HCT116 (cell line): Measurements from ENCODE around the gene CDH11. TPM values are rescaled to one million over a fixed set of nuclear protein-coding genes. Genes with fewer than 3 reads are reported as not detected.

Source experiments
- ATAC-seq: fragments of 200-7000 bp; cut with Tn5 transposase; 2 replicates; pipeline ENCODE4 v1.9.1; 2020; ENCODE audit warnings: mild to moderate bottlenecking, moderate library complexity
- BruUV-seq: library from RNA; stranded (reverse); fragments of 400-500 nt; replicated peaks from 2 replicates; lab custom pipeline; 2021; lab: Mats Ljungman, UMichigan
- CTCF ChIA-PET: fragments of 300-600 bp; sonication (Branson Sonifier 250); formaldehyde crosslinking; loops from one replicate; lab custom pipeline; 2021; ENCODE audit warnings: antibody characterized with exemption; lab: Charles Lee
- POLR2A ChIA-PET: fragments of 300-600, 350-600 bp; sonication (Branson Sonifier 250); formaldehyde crosslinking; loops from one replicate; lab custom pipeline; 2021; ENCODE audit warnings: antibody characterized with exemption; lab: Charles Lee
- RAD21 ChIA-PET, 2 experiments: fragments of 300-600 bp; sonication (Branson Sonifier 250); formaldehyde crosslinking; loops; one replicate each; lab custom pipeline; 2023; ENCODE audit warnings: low total read pairs in 2 of 2; ENCODE audit not compliant: uncharacterized antibody in 2 of 2, unreplicated experiment in 2 of 2, low non-redundant PET in 1 of 2; lab: Charles Lee
- DNase-seq: peaks from one replicate; pipeline ENCODE4 v3.0.0-alpha.2; 2010; ENCODE audit warnings: low read depth, low spot score
- H2AFZ ChIP-seq: fragments of 200-600 bp; shearing (Covaris generic), sonication (generic); 2 replicates; pipeline ENCODE4 v1.6.1; 2017; ENCODE audit warnings: low read depth, mixed run types, mixed read lengths, antibody characterized with exemption, low read length; ENCODE audit not compliant: poor library complexity, severe bottlenecking
- H3K27ac ChIP-seq: 2 replicates; pipeline ENCODE4 v1.5.1; 2012; ENCODE audit warnings: low read depth, low read length
- H3K27me3 ChIP-seq: fragments of 200-600 bp; sonication (generic); 2 replicates; pipeline ENCODE4 v1.6.1; 2016; ENCODE audit warnings: mixed run types, low read length, mixed read lengths; ENCODE audit not compliant: insufficient read depth
- H3K36me3 ChIP-seq, 2 experiments: fragments of 200-500 bp in 1 of 2; fragments of 200-600 bp in 1 of 2; sonication (Bioruptor generic) in 1 of 2; sonication (generic) in 1 of 2; 2 replicates each; pipeline versions ENCODE4 v1.5.1 to v1.6.1; 2014 to 2016; ENCODE audit warnings: low read length in 2 of 2, inconsistent platforms in 1 of 2, mixed read lengths in 1 of 2, mixed run types in 1 of 2; ENCODE audit not compliant: insufficient read depth in 2 of 2, control insufficient read depth in 1 of 2
- H3K4me1 ChIP-seq, 2 experiments: fragments of 200-600 bp in 1 of 2; sonication (generic) in 1 of 2; 2 replicates each; pipeline versions ENCODE4 v1.5.1 to v1.6.1; 2012 to 2017; ENCODE audit warnings: low read length in 2 of 2, inconsistent platforms in 1 of 2, mild to moderate bottlenecking in 1 of 2, mixed read lengths in 1 of 2, mixed run types in 1 of 2, moderate library complexity in 1 of 2; ENCODE audit not compliant: insufficient read depth in 2 of 2, control insufficient read depth in 1 of 2
- H3K4me2 ChIP-seq: fragments of 200-600 bp; sonication (generic); 2 replicates; pipeline ENCODE4 v1.6.1; 2017; ENCODE audit warnings: mixed run types, low read length, mixed read lengths
- H3K4me3 ChIP-seq, 2 experiments: fragments of 200-600 bp in 1 of 2; sonication (generic) in 1 of 2; replicated peaks in 1 of 2; 2 replicates each; pipeline ENCODE4 v1.5.1; 2011 to 2016; ENCODE audit warnings: low read length in 2 of 2, control low read depth in 1 of 2, low read depth in 1 of 2, mild to moderate bottlenecking in 1 of 2, mixed read lengths in 1 of 2, mixed run types in 1 of 2
- H3K79me2 ChIP-seq: fragments of 200-600 bp; sonication (generic); 2 replicates; pipeline ENCODE4 v1.6.1; 2017; ENCODE audit warnings: mild to moderate bottlenecking, mixed run types, low read length, moderate library complexity, mixed read lengths; ENCODE audit not compliant: insufficient read depth
- H3K9ac ChIP-seq: fragments of 200-600 bp; sonication (generic); 2 replicates; pipeline ENCODE4 v1.6.1; 2016; ENCODE audit warnings: low read length, mixed read lengths
- H3K9me2 ChIP-seq: fragments of 200-600 bp; sonication (generic), shearing (Covaris generic); 2 replicates; pipeline ENCODE4 v1.6.1; 2017; ENCODE audit warnings: mixed run types, mild to moderate bottlenecking, moderate library complexity; ENCODE audit not compliant: insufficient read depth
- H3K9me3 ChIP-seq, 2 experiments: fragments of 200-500 bp in 1 of 2; fragments of 200-600 bp in 1 of 2; sonication (Bioruptor generic) in 1 of 2; sonication (generic) in 1 of 2; 2 replicates each; pipeline ENCODE4 v1.6.1; 2014 to 2017; ENCODE audit warnings: low read length in 2 of 2, mixed read lengths in 2 of 2, inconsistent platforms in 1 of 2, low read depth in 1 of 2, mild to moderate bottlenecking in 1 of 2, mixed run types in 1 of 2, moderate library complexity in 1 of 2; ENCODE audit not compliant: control insufficient read depth in 1 of 2, insufficient read depth in 1 of 2
- H4K20me1 ChIP-seq: fragments of 200-600 bp; sonication (generic), shearing (Covaris generic); 2 replicates; pipeline ENCODE4 v1.6.1; 2017; ENCODE audit warnings: mixed run types, mild to moderate bottlenecking, moderate library complexity; ENCODE audit not compliant: insufficient read depth
- CEBPB ChIP-seq: IDR thresholded peaks from 2 replicates; pipeline ENCODE4 v1.6.1; 2012; ENCODE audit warnings: low read depth
- EGR1 ChIP-seq: IDR thresholded peaks from 2 replicates; pipeline ENCODE4 v1.6.1; 2012; ENCODE audit warnings: low read depth
- EZH2phosphoT487 ChIP-seq: fragments of 200-600 bp; IDR thresholded peaks from 2 replicates; pipeline ENCODE4 v1.6.1; 2018; ENCODE audit warnings: antibody characterized with exemption, borderline replicate concordance
- MAX ChIP-seq: IDR thresholded peaks from 2 replicates; pipeline ENCODE4 v1.6.1; 2012
- POLR2A ChIP-seq: IDR thresholded peaks from 2 replicates; pipeline ENCODE4 v1.7.0; 2011; ENCODE audit warnings: borderline replicate concordance; ENCODE audit not compliant: insufficient read depth, insufficient read length; ENCODE audit errors: extremely low read depth
- POLR2AphosphoS5 ChIP-seq: IDR thresholded peaks from 2 replicates; pipeline ENCODE4 v1.6.1; 2011; ENCODE audit warnings: mild to moderate bottlenecking, low read depth, low read length, moderate library complexity
- RAD21 ChIP-seq: IDR thresholded peaks from 2 replicates; pipeline ENCODE4 v1.6.1; 2012; ENCODE audit warnings: low read depth, mild to moderate bottlenecking
- SIN3A ChIP-seq: IDR thresholded peaks from 2 replicates; pipeline ENCODE4 v1.6.1; 2012; ENCODE audit warnings: low read depth
- SP1 ChIP-seq: IDR thresholded peaks from 2 replicates; pipeline ENCODE4 v1.6.1; 2012; ENCODE audit warnings: low read depth
- SRF ChIP-seq: IDR thresholded peaks from 2 replicates; pipeline ENCODE4 v1.6.1; 2012; ENCODE audit warnings: low read depth
- ZBTB33 ChIP-seq: IDR thresholded peaks from 2 replicates; pipeline ENCODE4 v1.6.1; 2011; ENCODE audit warnings: mild to moderate bottlenecking, low read length, moderate library complexity; ENCODE audit not compliant: insufficient replicate concordance; ENCODE audit errors: extremely low read depth
- ZFX ChIP-seq: fragments of 450-650 bp; IDR thresholded peaks from 2 replicates; pipeline ENCODE4 v1.6.1; 2017
- ZNF274 ChIP-seq: fragments of 200-500 bp; sonication (Bioruptor generic); IDR thresholded peaks from 2 replicates; pipeline ENCODE4 v1.6.1; 2014; ENCODE audit warnings: mild to moderate bottlenecking, low read depth, low read length, inconsistent platforms
- intact Hi-C: fragments of 100-400 bp; cut with micrococcal nuclease; formaldehyde crosslinking; loops from 2 replicates; pipeline ENCODE4 v1.10.0; 2022
- total RNA-seq: library from RNA; stranded (reverse); gene quantifications from one replicate; pipeline ENCODE4 v1.2.1, GENCODE V29; 2021; ENCODE audit not compliant: unreplicated experiment

The CDH11 gene
- total RNA-seq, 1 experiment from 2014 or later = 0.52 TPM

- BruUV-seq = no TSS peak
- Histone ChIP-seq H3K79me2 (no peaks in the 10 kb centered on the region), H3K36me3 (no peaks in the 10 kb centered on the region), H3K27me3 (no peaks in the 10 kb centered on the region), H2AFZ (no peak overlapping the region), H3K4me1 (no peaks in the 10 kb centered on the region), H4K20me1 (no peaks in the 10 kb centered on the region), H3K4me2 (no peak overlapping the region), H3K4me3 (no peak overlapping the region), H3K9me3 (peaks cover 6 to 12% of the 10 kb centered on the region in 2 experiments; a peak in 2 of 4 replicates), H3K9me2 (no peaks in the 10 kb centered on the region), H3K9ac (no peak overlapping the region), H3K27ac (no peak overlapping the region)
- ChIA-PET POLR2A (no interaction called here), RAD21 (no interaction called here), CTCF (no interaction called here)
- TF ChIP-seq ZNF274 (no peak), SP1 (no peak), POLR2A (no peak), RAD21 (no peak), POLR2AphosphoS5 (no peak), EZH2phosphoT487 (no peak), SIN3A (no peak), ZFX (no peak), ZBTB33 (no peak), EGR1 (no peak), MAX (no peak), CEBPB (no peak), SRF (no peak)
- intact Hi-C loops = no loop called here
- no peak for DNase-seq
- no peak for ATAC-seq
Measured at GRCh38 chr16:64952177-64952576, 169.7 kb downstream of the CDH11 start.
